HG02852 (cell line): ENCODE results near the gene ZBTB16.

Experiments used
- ATAC-seq: cut with Tn5 transposase; IDR thresholded peaks from one replicate; pipeline ENCODE4 v1.9.1; 2021; ENCODE audit warnings: mild to moderate bottlenecking, moderate library complexity; ENCODE audit not compliant: unreplicated experiment

Gene ZBTB16

DNA sequence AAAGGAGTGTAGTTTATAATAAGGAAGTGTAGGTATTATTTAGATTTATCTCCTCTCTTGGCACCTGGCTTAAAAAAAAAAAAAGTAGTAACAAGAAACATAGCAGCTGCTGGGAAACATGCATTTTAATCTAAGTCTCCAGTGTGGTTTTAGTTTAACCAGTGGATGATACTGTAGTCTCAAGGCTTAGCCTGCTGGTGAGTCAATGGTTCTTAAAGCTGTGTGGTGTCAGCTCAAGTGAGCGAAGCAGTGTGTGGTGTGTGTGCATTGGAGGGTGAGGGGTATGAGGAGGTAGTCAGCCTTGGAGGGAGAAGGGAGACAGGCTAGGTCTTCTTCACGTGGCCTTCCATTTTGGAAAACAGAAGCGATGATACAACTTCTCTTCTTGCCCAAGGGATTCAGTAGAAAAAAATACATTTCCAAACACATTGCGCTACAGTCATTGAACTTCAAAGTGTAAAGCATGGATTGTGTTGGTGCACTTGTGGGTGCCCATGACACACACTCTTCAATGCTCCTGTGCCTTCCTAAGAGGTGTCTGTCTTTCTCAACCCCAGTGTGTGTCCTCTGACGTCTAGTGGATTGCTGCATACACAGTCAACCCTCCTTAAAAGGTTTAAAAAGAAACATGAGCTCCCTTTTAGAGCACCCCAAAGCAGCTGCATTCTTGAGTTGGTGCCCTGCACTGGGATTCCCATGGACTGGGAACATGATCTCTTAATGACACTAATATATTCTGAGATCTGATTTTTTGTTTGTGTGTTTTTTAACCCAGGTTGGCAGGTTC is 40.1 kb downstream of the ZBTB16 start:
- ATAC-seq: no peak

DNA sequence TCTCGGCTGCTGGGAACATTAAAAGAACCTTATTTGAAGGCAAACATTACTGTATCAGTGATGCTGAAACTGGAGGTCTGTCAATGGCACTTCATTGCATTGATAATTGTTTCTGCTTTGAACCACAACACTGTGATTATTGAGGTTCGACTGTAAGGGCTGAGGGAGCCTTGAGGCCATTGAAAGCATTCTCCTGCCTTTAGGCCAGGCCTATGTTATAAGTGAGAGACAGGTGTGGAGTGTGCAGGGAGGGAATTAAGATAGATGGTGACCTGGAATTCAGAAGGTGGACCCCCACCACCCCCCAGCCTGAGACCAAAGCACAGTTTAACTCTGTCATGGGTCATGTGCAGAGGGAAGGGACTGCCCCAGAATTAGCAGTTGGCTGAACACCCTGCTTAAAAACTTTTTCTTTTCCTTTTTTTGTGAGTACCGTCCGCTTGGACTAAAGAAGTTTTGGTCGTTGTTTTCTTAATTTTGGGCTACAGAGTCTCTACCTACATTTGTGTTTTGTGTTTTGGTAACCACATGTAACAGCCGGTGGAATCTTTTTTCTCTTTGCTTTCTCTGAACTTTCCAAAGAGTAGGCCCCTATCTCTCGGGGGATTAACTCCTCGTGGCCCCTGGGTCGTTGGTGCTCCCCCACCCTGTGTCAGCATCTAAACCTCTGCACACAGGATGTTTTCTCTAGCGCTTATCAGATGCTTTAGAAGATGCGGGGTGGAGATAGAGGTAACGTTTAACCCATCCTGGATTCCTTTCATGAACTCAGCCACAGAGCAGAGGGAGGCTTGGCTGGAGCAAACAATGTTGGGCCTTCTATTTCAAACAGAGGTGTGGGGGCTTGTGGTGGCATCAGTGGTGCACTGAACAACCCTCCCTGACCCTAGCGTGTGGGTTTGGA is 43.7 kb downstream of the ZBTB16 start:
- ATAC-seq: no peak

DNA sequence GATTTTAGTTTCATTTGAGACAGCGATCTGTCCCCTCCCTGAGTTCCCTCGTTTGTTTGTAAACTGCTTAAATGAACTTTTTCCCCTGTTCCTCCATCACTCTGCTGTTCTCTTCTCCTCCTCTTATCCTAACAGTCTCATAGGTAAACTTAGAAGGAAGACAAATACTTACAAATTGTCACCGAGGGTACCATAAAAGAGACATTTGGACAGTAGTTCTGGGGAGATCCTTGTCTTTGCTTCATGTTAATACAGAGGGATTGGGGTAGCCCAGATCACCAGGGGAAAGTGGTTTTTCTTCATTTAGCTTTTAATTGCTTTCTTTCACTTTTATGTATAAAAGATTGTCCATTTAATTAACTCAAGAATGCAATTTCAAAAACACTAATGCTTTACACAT is 46.1 kb downstream of the ZBTB16 start:
- ATAC-seq: no peak

DNA sequence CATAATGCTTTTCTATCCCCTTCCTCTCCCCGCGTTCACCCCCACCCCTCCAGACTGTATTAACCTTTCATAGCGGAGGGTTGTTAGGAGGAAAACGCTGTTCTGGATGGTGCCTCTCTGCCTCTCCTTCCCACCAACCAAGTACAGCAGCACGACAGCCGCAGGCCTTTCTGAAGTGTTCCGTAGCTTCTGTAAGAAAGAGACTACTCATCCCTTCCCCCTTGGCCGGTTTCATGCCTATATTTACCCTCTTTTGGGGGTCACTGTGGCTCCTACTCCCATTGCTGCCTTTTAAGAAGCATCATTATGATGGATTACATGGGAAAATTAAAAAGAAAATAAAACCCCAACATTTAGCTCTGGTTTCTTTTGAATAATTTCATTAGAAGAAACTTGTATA is 46.5 kb downstream of the ZBTB16 start:
- no peak for ATAC-seq

- no peak for ATAC-seq
Measured at GRCh38 chr11:114106986-114107385, 47.5 kb downstream of the ZBTB16 start.

DNA sequence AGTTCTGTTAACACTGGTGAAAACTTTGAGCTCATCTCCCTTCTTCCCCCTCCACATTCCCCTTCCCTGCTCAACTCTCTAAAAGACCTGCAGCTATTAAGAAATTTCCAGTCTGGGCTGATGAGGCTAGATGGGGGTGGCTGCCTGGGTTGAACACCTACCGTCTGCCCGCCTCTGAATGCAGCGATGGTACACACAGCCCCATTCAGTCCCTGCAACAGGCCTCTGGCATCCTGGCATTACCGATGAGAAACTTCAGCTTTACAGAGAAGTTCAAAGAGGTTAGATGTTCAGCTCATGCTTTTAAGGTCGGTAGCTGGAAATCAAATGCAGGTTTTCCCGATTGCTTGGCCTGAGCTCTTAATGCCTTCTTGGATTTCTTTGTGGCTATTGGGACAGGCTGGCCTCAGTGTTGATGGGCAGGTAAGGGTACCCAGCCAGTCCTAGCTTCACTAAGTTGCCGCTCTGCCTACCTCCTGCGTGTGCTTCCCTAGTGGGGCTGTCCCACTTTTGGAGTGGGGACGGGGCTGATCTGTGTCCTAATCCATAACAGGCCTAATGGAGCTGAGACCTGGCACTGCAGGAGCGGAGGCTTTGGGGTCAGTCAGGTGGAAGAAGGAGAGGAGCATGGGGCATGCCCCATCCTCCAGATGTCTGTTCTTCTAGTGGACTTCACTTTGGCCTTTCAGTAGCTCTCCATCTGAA is 49.1 kb downstream of the ZBTB16 start:
- ATAC-seq: no peak

- ATAC-seq: no peak
Measured at GRCh38 chr11:114109206-114110090, 49.9 kb downstream of the ZBTB16 start.

DNA sequence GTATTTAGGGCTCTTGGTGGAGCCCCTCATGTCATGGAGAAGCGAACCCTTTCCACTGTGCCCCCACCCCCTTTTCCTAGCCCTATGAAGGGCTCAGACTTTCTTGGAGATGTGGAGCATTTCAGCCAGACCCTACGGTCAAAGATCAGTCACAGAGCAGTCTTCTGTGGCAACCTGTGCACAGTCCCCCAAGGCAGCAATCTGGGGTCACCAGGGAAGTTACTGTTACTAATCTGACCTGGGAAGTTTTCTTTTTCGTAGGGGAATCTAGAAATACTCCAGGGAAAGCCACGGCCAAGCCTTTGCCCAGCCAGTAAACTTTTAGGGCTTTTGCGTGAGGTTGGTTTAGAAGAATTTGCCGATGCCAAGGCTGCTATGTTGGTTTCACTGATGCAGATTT is 50.6 kb downstream of the ZBTB16 start:
- ATAC-seq: no peak

- ATAC-seq: no peak
Measured at GRCh38 chr11:114110952-114111947, 51.7 kb downstream of the ZBTB16 start.

DNA sequence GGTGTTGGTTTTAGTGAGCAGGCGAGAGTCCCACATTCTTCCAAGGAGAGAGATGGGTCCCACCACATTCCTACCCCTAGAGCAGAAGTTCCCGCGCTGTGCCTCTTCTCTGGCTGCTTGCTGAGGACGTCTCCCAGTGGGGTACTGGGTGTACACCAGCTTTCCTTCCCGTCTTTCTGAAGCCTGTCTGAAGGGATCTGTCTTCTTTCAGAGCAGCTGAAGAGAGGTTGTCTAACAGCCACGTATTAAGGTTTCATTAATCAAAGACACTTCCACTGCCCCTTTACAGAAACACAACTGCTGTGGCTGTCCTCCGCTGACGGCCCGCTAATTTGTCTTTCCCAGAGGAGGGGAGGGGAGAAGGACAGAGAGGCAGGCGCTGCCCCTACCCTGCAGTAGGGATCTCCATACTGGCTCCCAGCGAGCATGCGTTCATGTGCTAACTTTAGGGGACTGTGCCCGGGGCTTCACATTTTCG is 56.0 kb downstream of the ZBTB16 start:
- ATAC-seq: no peak

GRCh38 chr11:114116357-114116756 is 56.8 kb downstream of the ZBTB16 start:
- ATAC-seq: no peak

- no peak for ATAC-seq
Measured at GRCh38 chr11:114116800-114117199, 57.3 kb downstream of the ZBTB16 start.

DNA sequence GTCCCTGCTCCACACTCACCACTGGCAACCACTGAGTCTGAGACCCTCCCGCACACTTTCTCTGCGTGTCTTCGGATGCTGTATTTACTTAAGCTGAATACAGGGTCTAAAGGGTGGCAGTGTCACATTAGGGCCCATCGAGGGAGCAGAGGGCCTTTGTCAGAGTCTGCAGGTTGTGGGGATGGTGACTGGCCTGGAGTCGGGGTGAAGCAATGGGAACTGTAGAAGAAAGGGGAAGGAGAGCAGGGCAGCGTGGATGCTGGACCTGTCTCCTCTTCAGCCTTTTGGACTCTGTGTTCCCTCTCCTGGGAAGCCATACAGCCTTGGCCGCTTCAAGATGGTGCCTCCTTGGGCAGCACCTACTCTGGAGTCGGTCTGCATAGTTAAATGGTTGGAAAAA is 61.1 kb downstream of the ZBTB16 start:
- no peak for ATAC-seq

GRCh38 chr11:114121138-114121537 is 61.6 kb downstream of the ZBTB16 start:
- ATAC-seq: no peak

DNA sequence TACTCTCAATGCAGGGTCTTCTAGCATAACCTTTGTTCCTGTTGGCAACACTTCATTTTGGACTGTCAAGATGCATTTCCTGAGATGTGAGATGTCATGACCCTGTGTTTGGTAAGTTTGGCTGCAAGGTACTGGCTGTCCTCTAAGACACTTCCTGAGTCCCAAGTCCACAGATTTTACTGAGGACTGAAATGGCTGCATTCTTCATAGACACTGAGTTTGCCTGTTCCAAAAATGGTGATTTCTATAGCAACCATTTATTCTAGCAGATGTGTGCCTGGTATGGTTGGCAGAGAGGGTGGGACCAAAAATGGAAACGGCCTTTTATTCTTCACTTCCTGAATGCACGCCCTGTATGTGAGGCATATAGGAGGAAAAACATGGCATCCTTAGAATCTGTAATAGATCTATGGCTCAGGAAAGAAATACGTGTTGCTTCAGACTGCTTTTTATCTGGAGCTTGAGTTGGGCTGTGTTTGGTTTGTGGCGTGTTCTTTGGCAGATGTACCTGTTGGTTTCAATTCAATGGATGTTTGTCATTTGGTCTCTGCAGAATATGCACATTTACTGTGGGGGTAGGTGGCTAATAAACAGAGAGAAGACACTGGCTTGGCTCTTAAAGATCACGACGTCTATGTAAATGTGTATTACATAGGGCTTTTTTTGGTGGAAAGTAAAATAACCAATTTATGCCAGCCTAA is 62.4 kb downstream of the ZBTB16 start:
- no peak for ATAC-seq

DNA sequence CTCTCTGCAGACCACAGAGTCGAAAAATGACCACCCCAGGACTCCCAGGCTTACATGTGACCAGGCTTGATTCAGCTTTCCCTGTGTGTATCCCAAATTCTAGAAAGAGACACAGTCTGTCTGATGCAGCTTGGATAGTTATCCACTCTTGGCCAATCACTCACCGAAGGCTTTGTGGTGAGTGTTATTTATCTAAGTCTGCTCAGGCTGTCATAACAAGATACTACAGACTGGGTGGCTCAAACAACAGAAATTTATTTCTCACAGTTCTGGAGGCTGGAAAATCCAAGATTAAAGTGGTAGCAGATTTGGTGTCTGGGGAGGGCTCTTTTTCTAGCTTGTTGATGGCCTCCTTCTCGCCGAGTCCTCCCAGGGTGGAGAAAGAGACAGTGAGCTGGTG is 63.2 kb downstream of the ZBTB16 start:
- ATAC-seq: no peak

- no peak for ATAC-seq
Measured at GRCh38 chr11:114123692-114124330, 64.3 kb downstream of the ZBTB16 start.

- ATAC-seq: no peak
Measured at GRCh38 chr11:114124601-114125144, 65.2 kb downstream of the ZBTB16 start.
